Endothelial cell of umbilical vein (primary cell): Measurements from ENCODE around the gene SGCD. TPM values are rescaled to one million over a fixed set of nuclear protein-coding genes. Genes with fewer than 3 reads are reported as not detected.

Experiments used
- BruUV-seq: library from RNA; stranded (reverse); fragments of 400-500 nt; replicated peaks from 2 replicates; lab custom pipeline; 2021; lab: Mats Ljungman, UMichigan
- CTCF ChIA-PET: fragments of 300-600, 350-600 bp; sonication (Branson Sonifier 250); formaldehyde crosslinking; loops from one replicate; lab custom pipeline; 2021; ENCODE audit warnings: antibody characterized with exemption, inconsistent platforms; lab: Charles Lee
- POLR2A ChIA-PET: fragments of 300-600, 350-600 bp; sonication (Branson Sonifier 250); formaldehyde crosslinking; loops from one replicate; lab custom pipeline; 2021; ENCODE audit warnings: antibody characterized with exemption, inconsistent platforms; lab: Charles Lee
- DNase-seq: peaks from one replicate; pipeline ENCODE4 v3.0.0-alpha.2; 2011; ENCODE audit warnings: low read depth, low spot score
- FAIRE-seq: peaks from 2 replicates; lab custom pipeline; 2011; peaks lifted over from hg19 to GRCh38; lab: Jason Lieb, UNC
- H2AFZ ChIP-seq: 2 replicates; pipeline ENCODE4 v1.6.0; 2012; ENCODE audit warnings: low read depth, low read length, control low read depth, inconsistent platforms
- H3K27ac ChIP-seq: 2 replicates; pipeline ENCODE4 v1.5.1; 2011; ENCODE audit warnings: low read depth, mild to moderate bottlenecking, control low read depth, low read length, moderate library complexity; ENCODE audit not compliant: insufficient read depth
- H3K27me3 ChIP-seq, 2 experiments: 2 replicates each; pipeline versions ENCODE4 v1.6.0 to v1.6.1; 2011; ENCODE audit warnings: low read length in 2 of 2, mixed read lengths in 1 of 2; ENCODE audit not compliant: control insufficient read depth in 2 of 2, insufficient read depth in 2 of 2
- H3K36me3 ChIP-seq, 2 experiments: 2 replicates in 1 of 2; 3 replicates in 1 of 2; pipeline ENCODE4 v1.5.1; 2011; ENCODE audit warnings: low read length in 2 of 2, mild to moderate bottlenecking in 1 of 2, moderate library complexity in 1 of 2; ENCODE audit not compliant: control insufficient read depth in 2 of 2, insufficient read depth in 2 of 2; ENCODE audit errors: extremely low read depth in 1 of 2
- H3K4me1 ChIP-seq: 3 replicates; pipeline ENCODE4 v1.5.1; 2011; ENCODE audit warnings: mild to moderate bottlenecking, low read length; ENCODE audit not compliant: control insufficient read depth, insufficient read depth; ENCODE audit errors: extremely low read depth
- H3K4me2 ChIP-seq: 2 replicates; pipeline ENCODE4 v1.6.1; 2011; ENCODE audit warnings: low read length, control low read depth, mixed read lengths; ENCODE audit not compliant: insufficient read depth
- H3K4me3 ChIP-seq, 3 experiments: fragments of 200-600 bp in 1 of 3; sonication (generic), shearing (Covaris generic) in 1 of 3; replicated peaks in 1 of 3; 2 replicates each; pipeline ENCODE4 v1.5.1; 2011 to 2016; ENCODE audit warnings: control low read depth in 3 of 3, low read length in 3 of 3, mild to moderate bottlenecking in 2 of 3, inconsistent platforms in 1 of 3, low read depth in 1 of 3, moderate library complexity in 1 of 3; ENCODE audit not compliant: insufficient read depth in 1 of 3
- H3K79me2 ChIP-seq: 2 replicates; pipeline ENCODE4 v1.6.0; 2012; ENCODE audit warnings: low read length, inconsistent platforms; ENCODE audit not compliant: control insufficient read depth, insufficient read depth
- H3K9ac ChIP-seq: replicated peaks from 2 replicates; pipeline ENCODE3; 2011; ENCODE audit warnings: low read length, control low read depth; ENCODE audit not compliant: insufficient read depth; ENCODE audit errors: extremely low read depth
- H3K9me1 ChIP-seq: replicated peaks from 3 replicates; pipeline ENCODE4 v1.6.0; 2011; ENCODE audit warnings: mild to moderate bottlenecking, low read length; ENCODE audit not compliant: control insufficient read depth, insufficient read depth; ENCODE audit errors: extremely low read depth
- H3K9me3 ChIP-seq: replicated peaks from 2 replicates; pipeline ENCODE4 v1.5.1; 2012; ENCODE audit warnings: low read length, inconsistent platforms; ENCODE audit not compliant: control insufficient read depth, insufficient read depth
- H4K20me1 ChIP-seq: replicated peaks from 2 replicates; pipeline ENCODE3; 2011; ENCODE audit warnings: mild to moderate bottlenecking, low read length; ENCODE audit not compliant: control insufficient read depth, insufficient read depth; ENCODE audit errors: extremely low read depth
- EZH2 ChIP-seq: IDR thresholded peaks from 2 replicates; pipeline ENCODE4 v1.6.1; 2012; ENCODE audit warnings: borderline replicate concordance, low read depth, mild to moderate bottlenecking, moderate library complexity, low read length, inconsistent platforms; ENCODE audit not compliant: severe bottlenecking
- FOS ChIP-seq: IDR thresholded peaks from 2 replicates; pipeline ENCODE4 v1.6.1; 2011; ENCODE audit warnings: mild to moderate bottlenecking, low read length, moderate library complexity, borderline replicate concordance; ENCODE audit not compliant: insufficient read depth
- GATA2 ChIP-seq: IDR thresholded peaks from 2 replicates; pipeline ENCODE4 v1.7.0; 2011; ENCODE audit warnings: low read depth, mild to moderate bottlenecking, moderate library complexity, mixed read lengths, low read length; ENCODE audit not compliant: insufficient read length, insufficient read depth
- JUN ChIP-seq: IDR thresholded peaks from 2 replicates; pipeline ENCODE4 v1.6.1; 2011; ENCODE audit warnings: borderline replicate concordance, low read depth; ENCODE audit not compliant: insufficient read length, insufficient read depth
- MYC ChIP-seq: IDR thresholded peaks from one replicate; pipeline ENCODE4 v1.6.1; 2011; ENCODE audit warnings: mild to moderate bottlenecking, low read depth, low read length
- POLR2A ChIP-seq: IDR thresholded peaks from 2 replicates; pipeline ENCODE4 v1.6.1; 2012; ENCODE audit warnings: low read depth, mild to moderate bottlenecking, control low read depth, low read length
- POLR2AphosphoS5 ChIP-seq: IDR thresholded peaks from 2 replicates; pipeline ENCODE4 v1.6.1; 2012; ENCODE audit warnings: low read depth, mild to moderate bottlenecking, control low read depth, low read length, moderate library complexity; ENCODE audit not compliant: insufficient read depth
- dilution Hi-C: fragments of 300-500 bp; cut with MboI; formaldehyde crosslinking; loops from one replicate; pipeline ENCODE4 v1.15.0; 2019; ENCODE audit warnings: low sequenced_read_pairs; ENCODE audit not compliant: extremely low pct_ligation_motif_present
- intact Hi-C: fragments of 100-400 bp; cut with micrococcal nuclease; formaldehyde crosslinking; loops from one replicate; pipeline ENCODE4 v1.10.0; 2022
- polyA plus RNA-seq, 4 experiments: library from polyadenylated mRNA; depleted of rRNA in 3 of 4; stranded (reverse) in 3 of 4; unstranded in 1 of 4; fragments of >200 nt; gene quantifications; 2 replicates each; pipeline versions ENCODE4 v1.2.1 to v1.2.3, GENCODE V29; 2011 to 2012; ENCODE audit warnings: missing spikeins in 1 of 4
- total RNA-seq: library from RNA; stranded (reverse); gene quantifications from 2 replicates; pipeline ENCODE4 v1.2.3, GENCODE V29; 2021
- TF ChIP-seq, protein P1 (sequence below), 2 donors: IDR thresholded peaks; 1 replicate in 1 of 2; 2 replicates in 1 of 2; pipeline ENCODE4 v1.5.1; 2011; ENCODE audit warnings: low read length in 2 of 2, mild to moderate bottlenecking in 2 of 2, moderate library complexity in 2 of 2, control low read depth in 1 of 2, inconsistent platforms in 1 of 2, low read depth in 1 of 2; ENCODE audit not compliant: insufficient read depth in 1 of 2; ENCODE audit errors: extremely low read depth in 1 of 2
- TF ChIP-seq, protein P2 (sequence below): IDR thresholded peaks from 2 replicates; pipeline ENCODE4 v1.6.1; 2011; ENCODE audit not compliant: insufficient read depth, insufficient read length

The SGCD gene
- total and polyA plus RNA-seq, 2 donors (not counting 3 experiments of a cell fraction or from before 2014, with no cell fraction given): not detected

DNA sequence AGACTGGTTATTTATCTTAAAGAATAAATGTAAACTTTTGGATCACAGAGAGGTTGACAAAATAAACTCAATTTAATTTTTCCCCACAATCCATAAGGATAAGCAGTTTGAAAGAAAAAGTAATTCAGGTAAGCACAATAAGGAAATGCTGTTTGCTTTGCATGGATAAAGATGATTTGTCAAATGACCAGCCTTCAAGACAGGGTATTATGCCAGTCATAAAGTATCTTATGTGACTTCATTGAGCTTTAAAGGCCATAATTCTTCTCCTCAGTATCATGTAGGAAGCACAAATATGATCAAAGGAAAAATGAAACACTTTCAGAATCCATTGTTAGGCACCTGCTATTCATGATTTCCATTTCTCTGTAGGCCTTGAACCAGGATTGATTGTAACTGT lies 342.5 kb downstream of the SGCD start:
- H3K36me3 ChIP-seq: no peaks in the 10 kb centered on the region
- H3K4me3 ChIP-seq: no peak overlapping the region
- FAIRE-seq (no peak), DNase-seq (no peak)
- dilution Hi-C loops (no loop called here), intact Hi-C loops (no loop called here)
- H4K20me1 ChIP-seq: no peaks in the 10 kb centered on the region
- ChIA-PET POLR2A (no interaction called here), CTCF (no interaction called here)
- H3K4me1 ChIP-seq: no peaks in the 10 kb centered on the region
- no peak overlapping the region for H3K9ac ChIP-seq
- H3K27ac ChIP-seq: no peak overlapping the region
- no peak overlapping the region for H2AFZ ChIP-seq
- no peaks in the 10 kb centered on the region for H3K79me2 ChIP-seq
- TF ChIP-seq JUN (no peak), EZH2 (no peak), FOS (no peak), MYC (no peak), POLR2AphosphoS5 (no peak)
- no TSS peak for BruUV-seq
- H3K9me3 ChIP-seq: peaks cover 8% of the 10 kb centered on the region
- H3K9me1 ChIP-seq: no peaks in the 10 kb centered on the region
- H3K4me2 ChIP-seq: no peak overlapping the region
- no peaks in the 10 kb centered on the region for H3K27me3 ChIP-seq

DNA sequence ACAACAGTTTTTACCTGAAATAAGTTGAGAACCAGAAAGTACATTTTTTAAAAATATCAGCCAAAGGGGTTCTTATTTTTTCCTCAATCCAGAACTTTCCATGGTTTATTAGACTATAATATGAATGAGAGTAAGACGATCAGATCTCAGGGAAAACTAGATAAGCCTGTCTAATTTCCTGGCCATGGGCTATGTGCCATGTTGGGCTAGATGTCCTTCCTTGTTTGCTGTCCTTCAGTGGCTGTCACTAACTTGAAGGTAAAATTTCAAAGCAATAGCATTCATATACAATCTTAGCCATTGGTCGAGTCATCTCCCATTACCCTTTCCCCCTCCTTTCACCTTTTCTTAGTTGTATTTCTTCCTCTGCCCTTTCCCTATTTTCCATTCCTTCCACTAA lies 343.7 kb downstream of the SGCD start:
- Histone ChIP-seq H3K4me2 (no peak overlapping the region), H3K36me3 (no peaks in the 10 kb centered on the region), H2AFZ (no peak overlapping the region), H3K9ac (no peak overlapping the region), H3K79me2 (no peaks in the 10 kb centered on the region), H3K27ac (no peak overlapping the region), H3K9me1 (no peaks in the 10 kb centered on the region), H4K20me1 (no peaks in the 10 kb centered on the region), H3K27me3 (no peaks in the 10 kb centered on the region), H3K4me1 (no peaks in the 10 kb centered on the region), H3K4me3 (no peak overlapping the region), H3K9me3 (peaks cover 8% of the 10 kb centered on the region)
- BruUV-seq: no TSS peak
- DNase-seq (no peak), FAIRE-seq (no peak)
- intact Hi-C loops: no loop called here
- CTCF ChIA-PET: no interaction called here
- POLR2A ChIA-PET: no interaction called here
- dilution Hi-C loops: no loop called here
- TF ChIP-seq EZH2: no peak
- TF ChIP-seq, protein P1, sequence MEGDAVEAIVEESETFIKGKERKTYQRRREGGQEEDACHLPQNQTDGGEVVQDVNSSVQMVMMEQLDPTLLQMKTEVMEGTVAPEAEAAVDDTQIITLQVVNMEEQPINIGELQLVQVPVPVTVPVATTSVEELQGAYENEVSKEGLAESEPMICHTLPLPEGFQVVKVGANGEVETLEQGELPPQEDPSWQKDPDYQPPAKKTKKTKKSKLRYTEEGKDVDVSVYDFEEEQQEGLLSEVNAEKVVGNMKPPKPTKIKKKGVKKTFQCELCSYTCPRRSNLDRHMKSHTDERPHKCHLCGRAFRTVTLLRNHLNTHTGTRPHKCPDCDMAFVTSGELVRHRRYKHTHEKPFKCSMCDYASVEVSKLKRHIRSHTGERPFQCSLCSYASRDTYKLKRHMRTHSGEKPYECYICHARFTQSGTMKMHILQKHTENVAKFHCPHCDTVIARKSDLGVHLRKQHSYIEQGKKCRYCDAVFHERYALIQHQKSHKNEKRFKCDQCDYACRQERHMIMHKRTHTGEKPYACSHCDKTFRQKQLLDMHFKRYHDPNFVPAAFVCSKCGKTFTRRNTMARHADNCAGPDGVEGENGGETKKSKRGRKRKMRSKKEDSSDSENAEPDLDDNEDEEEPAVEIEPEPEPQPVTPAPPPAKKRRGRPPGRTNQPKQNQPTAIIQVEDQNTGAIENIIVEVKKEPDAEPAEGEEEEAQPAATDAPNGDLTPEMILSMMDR (IDR thresholded peaks at IDR 0.05; ENCODE audit: extremely low read depth in 1 of 2, insufficient read depth in 1 of 2, low read depth in 1 of 2, low read length in 2 of 2): no peak
- TF ChIP-seq, protein P2, sequence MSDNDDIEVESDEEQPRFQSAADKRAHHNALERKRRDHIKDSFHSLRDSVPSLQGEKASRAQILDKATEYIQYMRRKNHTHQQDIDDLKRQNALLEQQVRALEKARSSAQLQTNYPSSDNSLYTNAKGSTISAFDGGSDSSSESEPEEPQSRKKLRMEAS: no peak
- TF ChIP-seq POLR2AphosphoS5: no peak
- no peak for TF ChIP-seq MYC
- TF ChIP-seq POLR2A: no peak
- no peak for TF ChIP-seq GATA2
- TF ChIP-seq FOS: no peak
- TF ChIP-seq JUN: no peak
